Retinal pigment epithelial cell (primary cell): ENCODE data around the gene LRP2.
"Not testable (repeated sequence)": the region's sequence is repeated elsewhere in the genome, so short reads cannot be mapped to it uniquely, and the experiment has no call there.

Experiments used
- DNase-seq: peaks from one replicate; pipeline ENCODE4 v3.0.0-alpha.2; 2010; ENCODE audit warnings: low read depth
- H3K4me3 ChIP-seq: 2 replicates; pipeline ENCODE4 v1.5.1; 2011; ENCODE audit warnings: mild to moderate bottlenecking, low read length, control low read depth, moderate library complexity
- TF ChIP-seq, protein P1 (sequence below): conservative IDR thresholded peaks from 2 replicates; pipeline ENCODE4 v1.5.1; 2011; ENCODE audit warnings: low read depth, low read length, control low read depth, inconsistent platforms

LRP2 gene

DNA sequence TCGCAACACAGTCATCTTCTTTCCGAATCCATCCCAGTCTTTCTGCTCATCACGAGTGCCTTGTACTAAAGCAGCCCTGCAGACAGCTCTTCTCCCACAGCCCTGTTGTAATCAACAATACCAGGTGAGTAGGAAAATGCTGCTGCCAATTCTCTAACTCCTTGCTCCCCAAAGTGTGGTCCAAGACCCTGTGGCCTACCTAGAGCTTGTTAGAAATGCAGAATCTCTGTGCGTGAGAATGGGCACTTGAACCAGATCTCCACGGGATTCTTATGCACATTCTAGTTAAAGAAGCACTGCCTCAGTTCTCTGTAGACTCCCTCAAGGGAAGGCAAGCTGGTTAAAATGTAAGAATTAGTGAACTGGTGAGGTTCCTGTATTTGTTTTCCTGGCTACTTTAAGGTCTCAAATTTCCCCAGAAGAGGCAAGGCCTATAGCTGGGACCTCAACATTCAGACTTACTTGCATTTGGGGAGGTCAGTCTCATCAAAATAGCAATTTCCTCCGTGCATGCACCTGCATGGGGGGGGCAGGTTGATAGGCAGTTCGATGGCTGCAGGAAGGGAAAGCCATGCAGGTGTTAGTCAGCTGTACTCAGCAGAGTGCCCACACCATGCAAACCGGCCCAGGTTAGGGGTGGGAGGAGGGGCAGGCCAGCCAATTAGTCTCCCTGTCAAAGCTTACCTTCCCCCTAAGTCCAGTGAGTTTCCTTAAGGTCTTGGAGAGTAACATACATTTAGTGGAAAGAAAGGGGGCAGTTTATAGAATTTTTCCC, 222.2 kb downstream of the LRP2 start:
- no peak overlapping the region for H3K4me3 ChIP-seq
- DNase-seq = no peak
- TF ChIP-seq, protein P1, sequence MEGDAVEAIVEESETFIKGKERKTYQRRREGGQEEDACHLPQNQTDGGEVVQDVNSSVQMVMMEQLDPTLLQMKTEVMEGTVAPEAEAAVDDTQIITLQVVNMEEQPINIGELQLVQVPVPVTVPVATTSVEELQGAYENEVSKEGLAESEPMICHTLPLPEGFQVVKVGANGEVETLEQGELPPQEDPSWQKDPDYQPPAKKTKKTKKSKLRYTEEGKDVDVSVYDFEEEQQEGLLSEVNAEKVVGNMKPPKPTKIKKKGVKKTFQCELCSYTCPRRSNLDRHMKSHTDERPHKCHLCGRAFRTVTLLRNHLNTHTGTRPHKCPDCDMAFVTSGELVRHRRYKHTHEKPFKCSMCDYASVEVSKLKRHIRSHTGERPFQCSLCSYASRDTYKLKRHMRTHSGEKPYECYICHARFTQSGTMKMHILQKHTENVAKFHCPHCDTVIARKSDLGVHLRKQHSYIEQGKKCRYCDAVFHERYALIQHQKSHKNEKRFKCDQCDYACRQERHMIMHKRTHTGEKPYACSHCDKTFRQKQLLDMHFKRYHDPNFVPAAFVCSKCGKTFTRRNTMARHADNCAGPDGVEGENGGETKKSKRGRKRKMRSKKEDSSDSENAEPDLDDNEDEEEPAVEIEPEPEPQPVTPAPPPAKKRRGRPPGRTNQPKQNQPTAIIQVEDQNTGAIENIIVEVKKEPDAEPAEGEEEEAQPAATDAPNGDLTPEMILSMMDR = no peak

DNA sequence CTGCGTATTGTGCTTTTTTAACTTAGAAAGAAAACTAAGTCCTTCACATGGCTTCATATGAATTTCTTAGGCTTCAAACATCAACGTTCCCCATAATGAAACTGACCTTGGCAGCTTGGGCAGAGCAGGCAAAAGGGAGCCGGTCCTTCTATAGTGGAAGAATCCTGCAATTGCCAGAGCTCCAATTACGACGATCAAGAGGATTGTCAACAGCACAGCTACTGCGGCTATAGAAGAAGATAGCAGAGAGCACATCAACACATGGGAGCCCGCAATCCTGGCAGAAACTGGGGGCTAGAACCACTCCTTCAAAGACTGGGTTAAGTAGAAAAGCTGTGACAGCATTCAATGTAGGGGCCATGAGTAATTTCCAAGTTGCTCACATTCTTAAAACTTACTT, 223.2 kb downstream of the LRP2 start:
- no peak for DNase-seq
- TF ChIP-seq, protein P1 = no peak
- no peak overlapping the region for H3K4me3 ChIP-seq

DNA sequence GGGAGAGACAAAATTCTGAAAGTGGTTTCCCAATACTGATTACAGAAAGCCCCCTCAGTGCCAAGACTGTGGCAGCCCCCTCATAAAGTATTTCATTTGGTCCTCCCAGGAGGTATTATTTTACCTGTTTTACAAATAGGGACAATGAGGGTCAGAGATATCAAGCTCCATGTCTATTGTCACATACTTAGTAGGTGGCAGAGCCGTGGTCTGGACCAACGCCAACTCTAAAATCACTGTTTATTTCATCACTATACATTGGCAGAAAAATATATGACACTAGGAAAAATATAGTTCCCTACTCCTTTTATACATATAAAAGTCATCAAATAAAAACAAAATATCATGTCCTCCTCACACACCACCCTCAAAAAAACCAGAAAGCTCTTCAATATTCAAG, 224.4 kb downstream of the LRP2 start:
- H3K4me3 ChIP-seq = no peak overlapping the region
- no peak for DNase-seq
- TF ChIP-seq, protein P1 = no peak

DNA sequence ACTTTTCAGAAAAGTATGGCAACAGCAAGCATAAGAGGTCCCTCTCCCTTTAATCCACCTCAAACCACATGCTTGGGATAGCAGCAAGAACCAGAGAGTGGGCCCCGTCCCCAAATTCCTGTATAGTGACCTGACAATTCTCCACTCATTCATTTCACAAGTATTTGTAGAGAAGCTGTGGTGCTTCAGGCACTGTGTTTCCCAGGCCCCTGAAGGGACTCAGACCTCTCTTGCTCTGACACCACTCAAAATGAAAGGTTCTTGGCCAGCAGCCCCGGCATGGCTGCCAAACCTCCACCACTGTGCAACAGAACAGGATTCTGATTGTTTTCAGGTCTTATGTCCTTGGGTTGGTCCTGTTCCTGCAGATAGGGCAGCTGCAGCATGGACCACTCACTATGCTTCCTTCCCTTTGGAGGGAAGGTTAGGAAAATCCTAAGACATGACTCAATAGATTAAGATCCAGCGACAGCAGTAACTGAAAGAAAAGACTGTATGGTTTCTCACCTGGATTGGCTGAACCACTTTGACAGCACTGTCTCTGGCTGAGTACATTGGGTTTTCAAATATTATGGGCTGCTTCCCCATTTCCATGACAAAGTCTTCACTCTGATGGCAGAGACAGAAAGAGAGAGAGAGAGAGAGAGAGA, 225.3 kb downstream of the LRP2 start:
- H3K4me3 ChIP-seq = no peak overlapping the region
- TF ChIP-seq, protein P1 = no peak
- no peak for DNase-seq

DNA sequence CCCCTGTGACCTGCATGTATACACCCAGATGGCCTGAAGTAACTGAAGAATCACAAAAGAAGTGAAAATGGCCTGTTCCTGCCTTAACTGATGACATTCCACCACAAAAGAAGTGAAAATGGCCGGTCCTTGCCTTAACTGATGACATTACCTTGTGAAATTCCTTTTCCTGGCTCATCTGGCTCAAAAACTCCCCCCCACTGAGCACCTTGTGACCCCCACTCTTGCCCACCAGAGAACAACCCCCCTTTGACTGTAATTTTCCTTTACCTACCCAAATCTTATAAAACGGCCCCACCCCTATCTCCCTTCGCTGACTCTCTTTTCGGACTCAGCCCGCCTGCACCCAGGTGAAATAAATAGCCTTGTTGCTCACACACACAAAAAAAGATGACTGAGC, 225.9 kb downstream of the LRP2 start:
- not testable (repeated sequence) for H3K4me3 ChIP-seq, DNase-seq

DNA sequence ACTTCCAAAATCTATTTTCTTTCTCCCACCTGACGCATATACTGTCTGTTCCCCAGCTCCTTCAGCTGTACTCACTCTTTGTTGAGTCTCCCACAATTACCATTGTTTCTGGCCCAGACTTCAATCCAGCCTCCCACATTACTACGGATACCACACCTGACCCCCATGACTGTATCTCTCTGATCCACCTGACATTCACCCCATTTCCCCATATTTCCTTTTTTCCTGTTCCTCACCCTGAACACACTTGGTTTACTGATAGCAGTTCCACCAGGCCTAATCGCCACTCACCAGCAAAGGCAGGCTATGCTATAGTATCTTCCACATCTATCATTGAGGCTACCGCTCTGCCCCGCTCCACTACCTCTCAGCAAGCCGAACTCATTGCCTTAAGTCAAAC, 228.1 kb downstream of the LRP2 start:
- DNase-seq, H3K4me3 ChIP-seq: not testable (repeated sequence)

DNA sequence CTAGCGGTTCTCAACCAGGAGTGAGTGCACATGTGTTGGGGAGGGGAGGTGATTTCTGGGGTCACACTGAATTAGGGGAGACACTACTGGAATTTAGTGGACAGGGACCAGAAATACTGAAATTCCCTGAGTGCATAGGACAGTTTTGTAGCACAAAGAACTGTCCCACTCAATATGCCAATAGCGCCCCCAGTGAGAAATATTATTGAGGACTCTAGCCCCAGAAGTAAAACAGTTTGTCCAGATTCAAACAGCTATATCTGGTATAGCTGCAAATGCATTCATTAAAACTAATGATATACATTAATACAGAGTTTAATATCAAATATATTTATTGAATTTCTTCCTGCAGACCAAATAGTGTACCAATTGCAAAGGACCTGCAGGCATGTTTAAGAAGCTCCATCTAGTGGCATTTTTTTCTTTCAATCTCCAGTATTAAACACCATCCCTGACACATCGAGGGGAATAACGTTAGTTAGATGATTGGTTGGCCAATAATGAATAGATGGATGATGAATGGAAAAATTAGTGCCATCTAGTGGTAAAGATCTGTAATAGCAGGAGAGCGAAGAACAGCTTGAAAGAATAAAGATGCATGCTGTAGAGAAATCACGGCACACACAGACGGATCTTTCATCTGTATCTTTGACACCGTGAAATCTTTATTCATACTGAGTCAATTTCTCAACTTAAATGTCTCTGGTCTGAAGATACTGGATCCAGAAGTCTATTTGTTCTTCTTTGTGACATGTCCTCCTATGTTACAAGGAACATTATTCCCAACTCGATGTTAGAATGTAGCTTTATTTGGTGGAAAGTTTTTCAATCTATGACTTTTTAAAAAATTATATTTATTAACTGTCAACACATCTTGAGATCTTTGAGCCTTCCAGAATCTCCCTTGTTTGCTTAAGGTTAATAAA, 230.5 kb downstream of the LRP2 start:
- no peak overlapping the region for H3K4me3 ChIP-seq
- no peak for DNase-seq
- TF ChIP-seq, protein P1 = peak; percentile 80
